ENCODE measurements around the gene CST3. TPM values are rescaled to one million over a fixed set of nuclear protein-coding genes. Genes with fewer than 3 reads are reported as not detected.
"Not testable (repeated sequence)": the region's sequence is repeated elsewhere in the genome, so short reads cannot be mapped to it uniquely, and the experiment has no call there.

Gene CST3
- total and polyA plus RNA-seq, 2 of the 8 experiments (the other 6 are each of a cell fraction or from before 2014, with no cell fraction given): 53.2 to 184 TPM

- no peak for TF ChIP-seq SAP30 (IDR thresholded peaks at IDR 0.05; ENCODE audit: insufficient read depth, insufficient replicate concordance, low read length)
- TF ChIP-seq EGR1 (IDR thresholded peaks at IDR 0.05; ENCODE audit: borderline replicate concordance, low read depth, low read length): no peak
- TF ChIP-seq TBP (IDR thresholded peaks at IDR 0.05; ENCODE audit: low read depth, low read length): no peak
Observed at GRCh38 chr20:23664954-23665353, 27.2 kb upstream of the CST3 start (continued).

DNA sequence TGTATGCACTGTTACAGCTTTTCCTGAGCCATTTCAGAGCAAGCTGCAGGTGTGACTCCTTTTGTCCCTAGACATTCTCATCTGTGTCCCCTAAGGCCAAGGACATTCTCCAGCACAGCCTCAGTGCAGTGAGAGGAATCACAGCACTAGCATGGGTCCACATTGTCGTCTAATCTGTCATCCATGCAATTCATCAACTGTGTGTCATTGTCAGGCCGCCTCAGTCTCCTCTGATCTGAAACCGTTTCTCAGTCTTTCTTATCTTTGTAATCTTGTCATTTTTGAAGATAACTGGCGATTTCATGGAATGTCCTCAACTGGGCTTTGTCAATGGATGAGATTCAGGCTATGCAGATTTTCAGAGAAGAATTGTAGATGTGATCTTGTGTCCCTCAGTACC, 26.3 kb upstream of the CST3 start:
- H3K27ac ChIP-seq (ENCODE audit: low read depth, low read length); H4K5ac ChIP-seq (ENCODE audit: insufficient read length, low read depth, low read length); H3K36me3 ChIP-seq (ENCODE audit: control insufficient read depth in 2 of 4, insufficient read depth in 4 of 4, low read length in 3 of 4); CTCF ChIA-PET (ENCODE audit: partially characterized antibody); H3K27me3 ChIP-seq (replicated peaks in 1 of 4; ENCODE audit: control insufficient read depth in 3 of 4, extremely low read depth in 1 of 4, insufficient read depth in 3 of 4, low read length in 3 of 4); H3K4ac ChIP-seq (replicated peaks; ENCODE audit: insufficient read length, low read depth, low read length); H2BK120ac ChIP-seq (replicated peaks; ENCODE audit: low read depth, low read length); H2BK12ac ChIP-seq (ENCODE audit: low read depth, low read length); H3K4me2 ChIP-seq (ENCODE audit: insufficient read depth in 1 of 2, low read depth in 2 of 2, low read length in 2 of 2); H3K18ac ChIP-seq (ENCODE audit: extremely low read depth, low read length); H2BK15ac ChIP-seq (ENCODE audit: low read length); H2AFZ ChIP-seq (ENCODE audit: low read length); H3K9ac ChIP-seq (replicated peaks in 1 of 4; ENCODE audit: extremely low read depth in 1 of 4, low read depth in 3 of 4, low read length in 3 of 4); H2BK5ac ChIP-seq (ENCODE audit: low read depth, low read length); H3K23ac ChIP-seq (ENCODE audit: insufficient read length); H4K91ac ChIP-seq (replicated peaks; ENCODE audit: insufficient read length, low read length); H3K79me2 ChIP-seq (ENCODE audit: control insufficient read depth in 1 of 2, insufficient read depth in 2 of 2, low read length in 2 of 2); H3K4me1 ChIP-seq (replicated peaks in 1 of 4; ENCODE audit: control insufficient read depth in 3 of 4, insufficient read depth in 4 of 4, low read length in 3 of 4); H3K23me2 ChIP-seq (ENCODE audit: low read depth, low read length); H3K9me3 ChIP-seq (ENCODE audit: insufficient read depth in 2 of 2, low read depth in 1 of 2, low read length in 1 of 2); H3K56ac ChIP-seq (replicated peaks; ENCODE audit: insufficient read length, low read depth, low read length); H3K14ac ChIP-seq (ENCODE audit: insufficient read length); H3K79me1 ChIP-seq (ENCODE audit: low read depth, low read length); H4K20me1 ChIP-seq (replicated peaks in 1 of 2; ENCODE audit: control insufficient read depth in 1 of 2, insufficient read depth in 2 of 2, low read length in 2 of 2); DNase-seq (ENCODE audit: low read depth in 1 of 2, low spot score in 2 of 2); POLR2A ChIA-PET (ENCODE audit: partially characterized antibody); FAIRE-seq; H2BK20ac ChIP-seq (ENCODE audit: low read length); H2AK5ac ChIP-seq (ENCODE audit: low read depth, low read length); H4K8ac ChIP-seq (ENCODE audit: extremely low read depth, insufficient read depth, low read length); H3K4me3 ChIP-seq (ENCODE audit: extremely low read depth in 1 of 4, insufficient read depth in 2 of 4, low read depth in 3 of 4, low read length in 4 of 4): not testable (repeated sequence)
- 79% methylated on average over 4 of the region's 4 CpGs; no CpG with 5 or more reads in 1 of the 2 experiments for WGBS, 2 experiments (ENCODE audit: extremely low coverage in 1 of 2, insufficient coverage in 1 of 2, insufficient read length in 1 of 2, insufficient replicate concordance in 2 of 2, low coverage in 1 of 2, low lambda C conversion rate in 2 of 2, missing lambda C conversion rate in 1 of 2)

All from H1 (cell line).